GM12801 (cell line): Measurements from ENCODE around the gene RHBDD2.

Experiments
- CTCF ChIP-seq: IDR thresholded peaks from one replicate; pipeline ENCODE4 v1.5.1; 2011; ENCODE audit warnings: control low read depth; ENCODE audit not compliant: insufficient read length; ENCODE audit errors: extremely low read depth

The RHBDD2 gene

GRCh38 chr7:75866114-75866488, 12.7 kb upstream of the RHBDD2 start:
- TF ChIP-seq CTCF = no peak

GRCh38 chr7:75866489-75867389, 12.1 kb upstream of the RHBDD2 start:
- TF ChIP-seq CTCF = peak; percentile 26

GRCh38 chr7:75867390-75867717, 11.5 kb upstream of the RHBDD2 start:
- TF ChIP-seq CTCF = no peak

GRCh38 chr7:75868153-75868552, 10.7 kb upstream of the RHBDD2 start:
- TF ChIP-seq CTCF = no peak

- TF ChIP-seq CTCF = no peak
Measured at GRCh38 chr7:75869776-75870379, 9.0 kb upstream of the RHBDD2 start.

- TF ChIP-seq CTCF = no peak
Measured at GRCh38 chr7:75870557-75871161, 8.2 kb upstream of the RHBDD2 start.

GRCh38 chr7:75872073-75872782, 6.6 kb upstream of the RHBDD2 start:
- TF ChIP-seq CTCF = no peak
